HG02885 (cell line): ENCODE measurements around the gene PRRT1.
"Not testable (repeated sequence)": the region's sequence is repeated elsewhere in the genome, so short reads cannot be mapped to it uniquely, and the experiment has no call there.

Source experiments
- ATAC-seq: cut with Tn5 transposase; IDR thresholded peaks from one replicate; pipeline ENCODE4 v1.9.1; 2021; ENCODE audit warnings: mild to moderate bottlenecking; ENCODE audit not compliant: unreplicated experiment, poor library complexity

Gene PRRT1

DNA sequence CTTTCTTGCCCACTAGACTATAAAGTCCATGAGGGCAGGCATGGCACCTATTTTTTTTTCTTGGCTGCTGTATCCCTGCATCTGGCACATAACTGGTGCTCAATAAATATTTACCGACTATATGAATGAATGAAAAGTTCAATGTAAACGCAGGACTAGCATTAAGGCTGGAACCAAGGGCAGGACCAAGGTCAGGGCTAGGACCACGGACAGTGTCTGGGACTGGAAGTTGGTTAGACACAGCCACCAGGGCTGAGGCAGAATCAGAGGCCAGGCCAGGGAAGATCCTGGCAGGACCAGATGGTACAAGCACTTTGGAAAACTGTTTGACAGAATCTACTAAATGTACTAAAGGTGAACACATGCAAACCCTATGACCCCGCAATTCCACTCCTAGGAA lies 46.3 kb downstream of the PRRT1 start:
- no peak for ATAC-seq

DNA sequence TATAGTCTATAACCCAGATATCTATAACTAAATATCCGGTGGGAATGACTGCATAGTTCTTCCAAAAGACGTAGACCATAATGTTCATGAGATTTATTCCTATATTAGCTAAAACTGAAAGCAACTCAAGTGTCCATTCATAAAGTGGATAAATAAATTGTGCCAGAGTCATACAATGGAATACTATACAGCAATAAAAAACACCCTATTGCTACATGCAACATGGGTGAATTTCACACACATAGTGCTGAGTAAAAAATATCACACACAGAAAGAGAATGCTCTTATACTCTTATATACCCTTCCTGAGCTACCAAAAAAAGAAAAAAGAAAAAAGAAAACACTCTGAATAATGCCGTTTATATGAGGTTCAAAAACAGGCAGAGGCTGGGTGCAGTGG lies 49.5 kb downstream of the PRRT1 start:
- ATAC-seq = no peak

DNA sequence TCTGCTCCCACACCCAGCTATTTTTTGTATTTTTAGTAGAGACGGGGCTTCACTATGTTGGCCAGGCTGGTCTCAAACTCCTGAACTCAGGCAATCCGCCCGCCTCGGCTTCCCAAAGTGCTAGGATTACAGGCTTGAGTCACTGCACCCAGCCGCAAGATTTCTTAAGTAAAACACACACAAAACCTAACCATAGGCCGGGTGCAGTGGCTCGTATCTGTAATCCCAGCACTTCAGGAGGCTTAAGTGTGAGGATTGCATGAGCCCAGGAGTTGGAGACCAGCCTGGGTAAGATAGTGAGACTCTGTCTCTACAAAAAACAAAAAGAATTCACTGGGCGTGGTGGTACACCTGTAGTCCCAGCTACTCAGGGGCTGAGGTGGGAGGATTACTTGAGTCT lies 51.5 kb downstream of the PRRT1 start:
- ATAC-seq = not testable (repeated sequence)
